ENCODE measurements around the gene ACE2.

Gene ACE2

DNA sequence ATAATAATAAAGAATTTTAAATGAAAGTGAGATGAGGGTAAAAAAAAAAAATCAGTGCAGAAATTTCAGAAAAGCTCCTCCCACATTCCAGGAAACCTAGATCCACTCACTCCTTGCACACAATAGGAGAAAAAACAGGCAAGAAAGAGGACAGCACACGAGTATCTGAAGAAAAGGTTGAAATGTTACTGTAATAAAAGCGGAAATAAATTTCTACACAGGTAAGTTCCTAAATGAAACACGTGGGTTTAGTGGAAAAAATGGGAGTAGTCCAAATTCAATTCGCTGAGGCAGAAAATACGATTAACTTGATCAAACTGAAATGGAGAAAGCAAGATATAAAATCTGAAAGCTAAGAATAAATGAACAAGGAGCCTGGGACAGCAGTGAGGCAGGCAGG is 2.0 kb upstream of the ACE2 start:
- TF ChIP-seq GATA1 (IDR thresholded peaks at IDR 0.05; ENCODE audit: low read depth, low read length) = no peak
- no peak for TF ChIP-seq POLR2A (IDR thresholded peaks at IDR 0.05; ENCODE audit: low read length)
- DNase-seq = no peak

DNA sequence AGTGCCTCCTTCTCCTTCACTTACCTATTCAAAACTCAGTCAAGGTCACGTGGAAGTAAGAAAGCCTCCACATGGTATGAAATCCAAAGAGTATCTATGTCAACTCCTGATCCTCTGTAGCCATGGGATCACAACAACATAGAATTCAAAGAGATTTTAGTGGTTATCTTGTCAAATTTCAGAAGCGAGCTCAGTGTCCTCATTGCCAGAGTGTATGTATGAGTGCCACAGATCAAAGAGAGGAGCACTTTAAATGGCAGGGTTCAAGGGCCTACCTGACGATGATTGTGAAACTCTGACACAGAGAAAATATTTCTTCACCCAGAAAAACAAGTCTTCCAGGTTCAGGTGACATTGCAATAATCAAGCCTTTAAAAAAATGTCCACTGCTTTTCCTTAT is 1.2 kb upstream of the ACE2 start:
- TF ChIP-seq POLR2A (IDR thresholded peaks at IDR 0.05; ENCODE audit: low read length) (no peak), GATA1 (IDR thresholded peaks at IDR 0.05; ENCODE audit: low read depth, low read length) (no peak)
- DNase-seq = no peak

DNA sequence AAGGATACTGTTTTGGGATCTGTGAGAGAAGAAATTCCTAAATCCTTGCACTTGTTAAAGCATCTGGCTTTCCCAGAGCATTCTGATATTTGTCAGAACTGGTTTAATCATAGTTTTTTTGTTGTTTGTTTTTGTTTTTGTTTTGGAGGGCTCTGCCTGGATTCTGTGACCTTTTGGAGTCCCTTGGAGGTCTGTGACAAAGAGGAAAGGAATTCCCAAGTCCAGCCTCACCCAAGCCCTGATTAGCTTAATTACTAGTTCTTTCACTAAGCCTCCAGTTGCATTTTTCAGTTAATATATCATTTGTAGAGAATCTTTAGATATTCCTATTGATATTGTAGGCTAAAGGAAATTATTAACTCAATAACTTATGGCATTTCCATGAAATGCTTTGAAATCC is 711 bp downstream of the ACE2 start:
- no peak for TF ChIP-seq GATA1 (IDR thresholded peaks at IDR 0.05; ENCODE audit: low read depth, low read length)
- TF ChIP-seq POLR2A (IDR thresholded peaks at IDR 0.05; ENCODE audit: low read length) = no peak
- no peak for DNase-seq

DNA sequence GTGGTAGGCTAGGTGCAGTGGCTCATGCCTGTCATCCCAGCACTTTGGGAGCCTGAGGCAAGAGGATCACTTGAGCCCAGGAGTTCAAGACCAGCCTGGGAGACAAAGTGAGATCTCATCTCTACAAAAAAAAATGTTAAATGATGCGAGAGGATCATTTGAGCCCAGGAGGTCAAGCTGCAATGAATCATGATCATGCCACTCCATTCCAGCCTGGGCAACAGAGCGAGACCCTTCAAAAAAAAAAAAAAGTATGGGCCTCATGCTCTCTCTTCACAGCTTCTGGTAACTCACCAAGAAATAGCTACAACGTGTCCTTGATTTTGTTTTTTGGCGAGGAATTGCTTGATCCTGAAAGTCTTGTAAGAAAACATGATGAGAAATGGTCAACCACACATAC is 1.3 kb downstream of the ACE2 start:
- TF ChIP-seq POLR2A (IDR thresholded peaks at IDR 0.05; ENCODE audit: low read length) = no peak
- no peak for DNase-seq

DNA sequence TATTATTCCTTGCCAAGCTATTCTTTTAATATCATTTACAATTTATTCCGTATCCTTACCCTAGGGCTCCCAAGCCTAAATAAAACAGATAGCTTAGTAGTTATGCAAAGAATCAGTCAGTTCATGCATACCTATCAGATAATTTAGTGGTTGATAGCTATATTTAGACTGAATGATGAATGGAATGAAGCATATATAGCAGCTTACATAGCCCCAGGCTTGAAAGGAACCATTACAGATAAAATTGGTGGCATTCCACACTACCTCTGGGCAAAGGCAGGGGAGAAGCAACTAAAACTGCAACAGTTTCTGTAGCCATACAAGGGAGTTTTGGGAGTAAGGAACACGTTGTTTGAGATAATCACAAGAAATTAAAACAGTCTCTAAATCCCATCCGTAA is 2.7 kb downstream of the ACE2 start:
- DNase-seq = no peak
- no peak for TF ChIP-seq POLR2A (IDR thresholded peaks at IDR 0.05; ENCODE audit: low read length)
- no peak for TF ChIP-seq GATA1 (IDR thresholded peaks at IDR 0.05; ENCODE audit: low read depth, low read length)

DNA sequence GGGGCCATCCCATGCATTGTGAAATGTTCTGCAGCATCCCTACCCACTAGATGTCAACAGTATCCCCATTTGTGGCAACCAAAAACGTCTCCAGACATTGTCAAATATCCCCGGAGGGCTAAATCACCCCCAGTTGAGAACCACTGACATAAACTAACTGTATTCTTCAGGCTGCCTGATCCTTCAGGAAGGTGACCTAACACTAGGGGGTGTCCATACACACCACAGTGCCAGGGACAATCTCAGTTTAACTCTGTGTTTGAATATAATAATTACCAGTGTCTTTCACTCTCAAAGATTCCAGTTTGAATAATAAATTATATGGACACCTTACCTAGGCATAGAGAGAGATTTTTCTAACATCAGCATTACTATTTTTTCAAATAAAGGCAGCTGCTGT is 6.4 kb downstream of the ACE2 start:
- peak in 1 of 2 experiments; percentile 0 for DNase-seq
- TF ChIP-seq POLR2A (IDR thresholded peaks at IDR 0.05; ENCODE audit: low read length) = no peak
- no peak for TF ChIP-seq GATA1 (IDR thresholded peaks at IDR 0.05; ENCODE audit: low read depth, low read length)

DNA sequence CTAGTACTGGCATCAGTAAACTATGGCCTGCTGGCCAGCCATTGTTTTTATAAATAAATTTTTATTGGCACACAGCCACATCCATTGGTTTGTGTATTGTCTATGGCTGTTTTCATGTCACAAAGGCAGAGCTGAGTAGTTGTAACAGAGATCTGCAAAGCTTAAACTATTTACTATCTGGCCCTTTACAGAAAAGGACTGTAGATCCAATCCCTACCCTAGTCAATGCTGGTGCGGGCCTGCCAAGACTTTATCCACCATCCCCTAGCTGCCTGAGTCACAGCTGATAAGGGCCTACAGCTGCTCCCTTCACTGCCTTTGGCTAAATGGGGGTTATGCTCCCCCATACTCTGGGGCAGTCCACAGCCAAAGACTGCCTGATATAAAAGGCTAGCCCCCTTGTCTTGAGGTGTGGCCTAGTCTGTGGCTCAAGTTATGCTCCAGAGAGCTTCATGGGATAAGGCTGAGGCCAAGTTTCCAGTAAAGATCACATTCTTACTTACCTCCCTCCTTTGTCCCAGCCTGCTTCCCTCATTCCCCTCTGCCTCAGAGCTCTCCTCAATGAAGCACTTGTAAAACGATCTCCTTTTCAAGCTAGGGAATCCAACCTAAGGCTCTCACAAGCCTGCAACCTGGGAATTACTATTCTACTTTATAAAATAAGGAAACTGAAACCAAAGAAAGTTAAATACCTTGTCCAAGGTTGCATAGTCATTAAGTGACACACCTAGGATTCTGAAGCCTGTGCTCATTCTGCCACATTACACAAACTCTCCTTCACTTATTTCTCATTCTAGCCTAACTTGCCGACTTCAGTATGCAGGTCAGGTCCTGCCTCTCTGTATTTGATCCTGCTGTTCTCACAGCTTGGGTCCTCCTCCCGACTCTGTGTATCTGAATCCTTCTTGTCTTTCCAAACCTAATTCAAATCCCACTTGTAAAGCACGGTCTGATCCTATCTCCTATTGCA is 20.7 kb downstream of the ACE2 start:
- TF ChIP-seq POLR2A (IDR thresholded peaks at IDR 0.05; ENCODE audit: low read length) (peak; percentile 27), GATA1 (IDR thresholded peaks at IDR 0.05; ENCODE audit: low read depth, low read length) (peak; percentile 60)
- DNase-seq = peak; percentile 83 to 95

DNA sequence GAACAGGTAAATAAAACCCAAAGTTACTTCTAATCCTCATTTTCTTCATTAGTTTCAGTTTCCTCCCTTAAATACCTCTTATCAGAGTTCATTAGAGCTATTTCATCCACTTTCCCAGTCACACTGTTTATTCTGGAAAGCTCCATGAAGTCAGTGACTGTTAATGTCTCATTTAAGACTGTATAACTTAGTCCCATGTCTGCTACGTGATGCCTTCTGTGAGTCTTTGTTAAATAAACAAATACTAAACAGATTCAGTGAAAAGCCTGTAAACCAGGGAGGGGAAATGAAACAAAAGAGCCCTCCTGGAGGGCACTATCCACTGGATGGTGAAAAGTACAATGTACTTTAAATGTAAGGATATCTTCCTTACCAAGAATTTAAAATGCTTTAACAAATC is 24.7 kb downstream of the ACE2 start:
- TF ChIP-seq POLR2A (IDR thresholded peaks at IDR 0.05; ENCODE audit: low read length) (no peak), GATA1 (IDR thresholded peaks at IDR 0.05; ENCODE audit: low read depth, low read length) (no peak)
- no peak for DNase-seq

DNA sequence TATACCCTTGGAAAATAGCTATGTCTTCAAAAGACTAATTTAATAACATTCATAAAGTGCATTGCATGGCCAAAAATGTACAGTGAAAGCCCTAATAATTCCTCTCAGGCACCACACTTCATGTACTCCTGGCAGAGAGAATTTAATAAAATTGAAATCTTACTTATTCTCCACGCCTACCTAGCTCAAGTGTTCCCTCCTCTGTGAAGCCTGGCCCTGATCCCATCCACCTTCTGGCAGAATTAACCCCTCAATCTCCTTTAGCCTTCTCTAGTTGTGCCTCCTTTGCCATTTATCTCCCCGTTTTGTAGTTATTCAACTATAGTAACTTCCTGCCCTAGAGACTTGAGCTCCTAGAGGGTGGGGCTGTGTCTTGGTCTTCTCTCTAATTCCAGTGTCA is 26.7 kb downstream of the ACE2 start:
- no peak for TF ChIP-seq GATA1 (IDR thresholded peaks at IDR 0.05; ENCODE audit: low read depth, low read length)
- no peak for TF ChIP-seq POLR2A (IDR thresholded peaks at IDR 0.05; ENCODE audit: low read length)

DNA sequence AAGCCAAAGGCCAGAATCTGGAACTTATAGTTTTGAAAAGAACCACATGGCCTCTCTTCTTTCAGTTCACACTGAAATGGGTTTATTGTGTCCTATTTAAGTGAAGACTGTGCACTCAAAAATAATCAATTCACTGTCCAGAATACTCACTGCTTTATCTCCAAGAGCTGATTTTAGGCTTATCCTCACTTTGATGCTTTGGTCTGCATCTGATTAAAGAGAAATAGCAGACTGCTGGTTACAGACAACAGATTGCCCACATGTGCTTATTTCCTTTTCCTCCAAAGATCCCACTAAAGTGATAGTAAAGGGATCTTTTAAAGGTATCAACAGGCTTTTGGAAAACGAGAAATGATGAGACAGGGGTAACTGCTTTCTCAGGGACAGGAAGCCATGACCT is 30.6 kb downstream of the ACE2 start:
- TF ChIP-seq POLR2A (IDR thresholded peaks at IDR 0.05; ENCODE audit: low read length) = no peak
- no peak for TF ChIP-seq GATA1 (IDR thresholded peaks at IDR 0.05; ENCODE audit: low read depth, low read length)
- DNase-seq = no peak

More for the DNA sequence above, 26.7 kb downstream of the ACE2 start:
- no peak for DNase-seq

DNA sequence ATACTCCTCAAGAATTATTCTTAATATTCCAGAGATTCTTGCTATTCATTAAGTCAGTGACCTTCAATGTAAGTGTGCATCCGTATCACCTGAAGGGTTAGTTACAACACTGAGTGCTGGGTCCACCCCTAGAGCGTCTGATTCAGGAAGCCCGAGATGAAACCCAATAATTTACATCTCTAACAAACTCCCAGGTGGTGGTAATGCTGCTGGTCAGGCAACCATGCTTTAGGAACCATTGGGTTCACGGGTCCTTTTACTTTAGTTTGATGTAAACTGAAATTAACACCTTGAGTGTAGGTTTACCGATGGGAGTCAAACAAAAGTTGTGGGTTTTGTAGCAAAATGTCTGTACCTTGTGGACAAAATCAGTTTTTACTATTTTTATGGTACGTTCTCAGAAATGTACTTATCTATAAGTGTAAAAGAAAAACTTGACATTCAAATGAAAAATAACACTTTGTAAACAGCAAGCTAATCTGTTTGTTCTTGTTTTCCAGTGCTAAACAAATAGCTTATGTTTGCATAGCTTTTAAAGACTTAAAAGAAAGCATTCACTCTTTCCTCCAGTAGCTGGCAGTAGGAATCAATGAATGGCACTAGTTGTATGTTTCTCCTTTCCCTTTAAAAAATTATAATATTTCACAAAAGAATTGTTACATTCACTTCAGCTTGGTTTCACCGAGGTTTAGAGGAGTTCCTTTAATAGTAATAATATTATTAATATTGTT is 32.7 kb downstream of the ACE2 start:
- peak in 1 of 2 experiments; percentile 11 for DNase-seq
- TF ChIP-seq GATA1 (IDR thresholded peaks at IDR 0.05; ENCODE audit: low read depth, low read length) = no peak
- no peak for TF ChIP-seq POLR2A (IDR thresholded peaks at IDR 0.05; ENCODE audit: low read length)

DNA sequence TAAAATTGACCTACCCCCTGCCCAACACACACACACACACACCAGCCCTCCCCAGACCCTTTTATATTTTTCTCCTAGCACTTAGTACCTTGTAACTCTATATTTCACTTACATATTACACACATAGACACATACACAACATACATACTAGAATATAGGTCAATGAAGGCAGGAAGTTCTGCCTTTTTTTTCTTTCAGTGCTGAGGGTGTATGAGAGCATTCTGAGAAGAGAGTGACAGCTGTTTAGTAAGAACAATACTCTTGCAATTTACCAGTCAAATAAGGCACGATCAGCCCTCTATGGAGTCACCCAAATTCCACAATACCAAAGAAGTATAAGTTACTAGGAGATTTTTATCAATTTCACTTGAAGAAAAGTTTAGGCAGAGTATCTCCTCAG is 33.5 kb downstream of the ACE2 start:
- no peak for DNase-seq
- TF ChIP-seq GATA1 (IDR thresholded peaks at IDR 0.05; ENCODE audit: low read depth, low read length) = no peak
- no peak for TF ChIP-seq POLR2A (IDR thresholded peaks at IDR 0.05; ENCODE audit: low read length)

DNA sequence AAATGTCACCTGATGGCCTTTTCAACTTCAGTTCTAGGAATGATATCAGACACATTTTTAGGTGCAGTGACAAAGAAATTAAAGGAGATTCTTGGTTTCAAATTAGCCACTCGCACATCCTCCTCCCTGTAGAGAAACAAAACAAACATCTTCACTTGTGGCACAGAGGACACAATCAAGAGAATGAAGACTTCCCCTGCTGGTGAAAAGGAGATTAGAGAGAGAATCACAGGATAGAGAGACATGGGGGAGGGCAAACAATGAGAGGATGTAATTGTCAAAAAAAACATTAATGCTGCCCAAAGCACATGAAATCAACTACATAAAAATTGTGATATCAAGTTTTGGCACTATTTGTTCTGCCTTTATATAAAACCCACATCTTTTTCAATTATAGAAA is 34.5 kb downstream of the ACE2 start:
- no peak for DNase-seq
- TF ChIP-seq GATA1 (IDR thresholded peaks at IDR 0.05; ENCODE audit: low read depth, low read length) (no peak), POLR2A (IDR thresholded peaks at IDR 0.05; ENCODE audit: low read length) (no peak)

DNA sequence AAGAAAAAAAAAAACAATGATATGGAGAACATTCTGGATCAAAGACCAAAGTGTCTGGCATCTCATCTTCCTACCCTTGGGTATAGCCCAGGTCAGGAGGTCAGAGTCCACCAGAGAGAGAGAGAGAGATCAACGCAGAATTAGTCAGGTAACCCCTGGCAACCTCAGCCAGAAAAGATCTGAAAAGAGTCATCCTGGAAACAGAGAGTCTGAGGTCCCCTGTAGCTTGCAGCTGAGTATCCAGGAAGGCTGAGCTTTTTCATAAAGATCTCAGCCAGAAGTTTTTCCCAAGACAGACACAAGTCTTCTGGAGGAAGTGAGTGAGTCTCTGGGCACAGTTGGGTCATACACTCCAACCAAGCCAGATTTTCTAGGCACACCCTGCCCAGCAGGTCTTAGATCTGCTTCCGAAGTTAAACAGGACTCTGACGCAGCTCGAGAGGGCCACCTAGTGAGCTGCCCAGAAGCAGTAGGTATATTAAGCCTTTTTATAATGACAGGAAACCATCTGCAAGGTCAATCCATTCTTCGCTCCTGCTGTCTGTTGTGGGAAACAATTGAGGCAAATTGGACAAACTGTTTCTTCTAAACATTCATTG is 35.7 kb downstream of the ACE2 start:
- peak; percentile 60 to 74 for DNase-seq
- no peak for TF ChIP-seq GATA1 (IDR thresholded peaks at IDR 0.05; ENCODE audit: low read depth, low read length)
- TF ChIP-seq POLR2A (IDR thresholded peaks at IDR 0.05; ENCODE audit: low read length) = no peak
